K562 (cell line): Measurements from ENCODE around the gene ARMC7. TPM values are rescaled to one million over a fixed set of nuclear protein-coding genes. Genes with fewer than 3 reads are reported as not detected.

Experiments
- ATAC-seq: fragments of 200-7000 bp; cut with Tn5 transposase; 3 replicates; pipeline ENCODE4 v1.9.1; 2020; ENCODE audit warnings: moderate library complexity
- BruUV-seq: library from RNA; stranded (reverse); fragments of 400-500 nt; replicated peaks from 2 replicates; lab custom pipeline; 2021; lab: Mats Ljungman, UMichigan
- CTCF ChIA-PET: fragments of 300-600 bp; formaldehyde crosslinking; extraction: SDS; loops from one replicate; lab custom pipeline; 2021; ENCODE audit warnings: low intra/inter-chr PET ratio; lab: Yijun Ruan, JAX
- POLR2A ChIA-PET: fragments of 300-600, 350-650 bp; sonication (Branson Sonifier 250); formaldehyde crosslinking; extraction: SDS; loops from one replicate; lab custom pipeline; 2021; ENCODE audit warnings: antibody characterized with exemption, inconsistent platforms; lab: Yijun Ruan, JAX
- DNase-seq, 4 experiments: peaks; one replicate each; pipeline versions ENCODE4 v3.0.0 to v3.0.0-alpha.2; 2011 to 2018; ENCODE audit warnings: low spot score in 3 of 4, mixed read lengths in 3 of 4; ENCODE audit errors: extremely low read depth in 1 of 4
- FAIRE-seq: peaks from 2 replicates; lab custom pipeline; 2011; peaks lifted over from hg19 to GRCh38; lab: Jason Lieb, UNC
- H2AFZ ChIP-seq: 2 replicates; pipeline ENCODE4 v1.6.0; 2011; ENCODE audit warnings: low read depth, low read length, control low read depth, inconsistent platforms
- H3K27ac ChIP-seq: fragments of 200-600 bp; 3 replicates; pipeline ENCODE4 v1.8.0; 2011; ENCODE audit warnings: low read depth, mild to moderate bottlenecking, control low read depth, inconsistent platforms, low read length, moderate library complexity, mixed read lengths; ENCODE audit errors: extremely low read depth
- H3K27me3 ChIP-seq, 2 experiments: fragments of 300-600 bp in 1 of 2; 2 replicates in 1 of 2; 3 replicates in 1 of 2; pipeline versions ENCODE4 v1.6.0 to v1.8.0; 2011; ENCODE audit warnings: inconsistent platforms in 2 of 2, low read length in 2 of 2, mild to moderate bottlenecking in 1 of 2, mixed read lengths in 1 of 2, moderate library complexity in 1 of 2; ENCODE audit not compliant: control insufficient read depth in 2 of 2, insufficient read depth in 2 of 2
- H3K36me3 ChIP-seq: fragments of 300-600 bp; 3 replicates; pipeline ENCODE4 v1.8.0; 2011; ENCODE audit warnings: mild to moderate bottlenecking, low read length, inconsistent platforms; ENCODE audit not compliant: control insufficient read depth, insufficient read depth
- H3K4me1 ChIP-seq, 2 experiments: fragments of 200-600 bp in 1 of 2; replicated peaks in 1 of 2; 2 replicates in 1 of 2; 3 replicates in 1 of 2; pipeline versions ENCODE4 v1.5.1 to v1.8.0; 2011; ENCODE audit warnings: inconsistent platforms in 2 of 2, low read length in 2 of 2, mild to moderate bottlenecking in 1 of 2, mixed read lengths in 1 of 2, moderate library complexity in 1 of 2; ENCODE audit not compliant: control insufficient read depth in 2 of 2, insufficient read depth in 2 of 2
- H3K4me2 ChIP-seq: 2 replicates; pipeline ENCODE4 v1.6.1; 2011; ENCODE audit warnings: low read length, control low read depth, inconsistent platforms, mixed read lengths; ENCODE audit not compliant: insufficient read depth
- H3K4me3 ChIP-seq: fragments of 200-600 bp; sonication (generic), shearing (Covaris generic); 2 replicates; pipeline ENCODE4 v1.5.1; 2016; ENCODE audit warnings: control low read depth, inconsistent platforms
- H3K79me2 ChIP-seq: fragments of 200-600 bp; 3 replicates; pipeline ENCODE4 v1.8.0; 2011; ENCODE audit warnings: low read length, inconsistent platforms; ENCODE audit not compliant: control insufficient read depth, insufficient read depth
- H3K9ac ChIP-seq, 2 experiments: 2 replicates each; pipeline versions ENCODE4 v1.6.0 to v1.6.1; 2011; ENCODE audit warnings: low read depth in 2 of 2, low read length in 2 of 2, control low read depth in 1 of 2, inconsistent platforms in 1 of 2, mild to moderate bottlenecking in 1 of 2, mixed read lengths in 1 of 2; ENCODE audit not compliant: insufficient read depth in 1 of 2
- H3K9me1 ChIP-seq: one replicate; pipeline ENCODE4 v1.6.0; 2011; ENCODE audit warnings: inconsistent platforms, mild to moderate bottlenecking, low read length, moderate library complexity; ENCODE audit not compliant: control insufficient read depth, insufficient read depth
- H3K9me3 ChIP-seq: replicated peaks from 2 replicates; pipeline ENCODE4 v1.5.1; 2011; ENCODE audit warnings: low read depth, low read length, inconsistent platforms; ENCODE audit not compliant: control insufficient read depth, insufficient read depth
- H4K20me1 ChIP-seq: replicated peaks from 2 replicates; pipeline ENCODE4 v1.6.1; 2011; ENCODE audit warnings: low read length, inconsistent platforms, mixed read lengths; ENCODE audit not compliant: control insufficient read depth, insufficient read depth
- C11orf30 ChIP-seq: fragments of 450-650 bp; IDR thresholded peaks from 2 replicates; pipeline ENCODE4 v1.6.1; 2016; ENCODE audit warnings: low read depth, mild to moderate bottlenecking
- CTCF ChIP-seq, 3 experiments: IDR thresholded peaks in 2 of 3; conservative IDR thresholded peaks in 1 of 3; 2 replicates each; pipeline ENCODE4 v1.5.1; 2011 to 2012; ENCODE audit warnings: low read length in 3 of 3, mild to moderate bottlenecking in 3 of 3, control low read depth in 2 of 3, improper control_type of control experiment in 1 of 3, inconsistent platforms in 1 of 3, low read depth in 1 of 3, mixed read lengths in 1 of 3, moderate library complexity in 1 of 3; ENCODE audit not compliant: insufficient read depth in 2 of 3
- MAFF ChIP-seq: IDR thresholded peaks from 2 replicates; pipeline ENCODE4 v1.6.1; 2012; ENCODE audit warnings: low read length, improper control_type of control experiment
- MCM2 ChIP-seq: fragments of 450-650 bp; IDR thresholded peaks from 2 replicates; pipeline ENCODE4 v1.6.1; 2017; ENCODE audit warnings: low read depth, mild to moderate bottlenecking
- MEIS2 ChIP-seq: fragments of 450-650 bp; IDR thresholded peaks from 2 replicates; pipeline ENCODE4 v1.6.1; 2014; ENCODE audit warnings: mild to moderate bottlenecking; ENCODE audit not compliant: partially characterized antibody
- NFE2L1 ChIP-seq: fragments of 450-650 bp; IDR thresholded peaks from 2 replicates; pipeline ENCODE4 v1.6.1; 2016; ENCODE audit warnings: missing genetic modification characterization, low read depth, mild to moderate bottlenecking, missing compliant biosample characterization, moderate library complexity, borderline replicate concordance
- RAD21 ChIP-seq, 2 experiments: fragments of 250-450 bp in 1 of 2; fragments of 450-650 bp in 1 of 2; sonication (Bioruptor Pico) in 1 of 2; formaldehyde crosslinking in 1 of 2; IDR thresholded peaks in 1 of 2; conservative IDR thresholded peaks in 1 of 2; 2 replicates each; pipeline versions ENCODE4 v1.4.0 to v1.8.0; 2020 to 2022; ENCODE audit warnings: mild to moderate bottlenecking in 2 of 2, moderate library complexity in 1 of 2
- WGBS: fragments of 100-300 bp; shearing (Covaris generic); methylation state at CpG from one replicate; pipeline ENCODE4 v1.1.6; 2016; ENCODE audit warnings: low coverage, mixed read lengths; ENCODE audit not compliant: insufficient coverage; ENCODE audit errors: missing lambda C conversion rate; 5-methylcytosine and 5-hydroxymethylcytosine counted together
- in situ Hi-C: fragments of 300-500 bp; cut with MboI; formaldehyde crosslinking; loops from 4 replicates; pipeline ENCODE4 v1.15.0; 2018; ENCODE audit warnings: inconsistent platforms, mixed read lengths
- intact Hi-C: fragments of 100-400 bp; cut with micrococcal nuclease; formaldehyde crosslinking; loops from 2 replicates; pipeline ENCODE4 v1.14.2; 2022
- polyA plus RNA-seq, 8 experiments: library from polyadenylated mRNA; depleted of rRNA in 4 of 8; stranded (reverse) in 5 of 8; unstranded in 3 of 8; fragments of >200 nt; fragmentation: Nextera tagmentation in 2 of 8; fragmentation: Illumina TruSeq in 1 of 8; extraction: Ambion mirVana in 2 of 8; extraction: Trizol in 1 of 8; gene quantifications; 2 replicates each; pipeline versions ENCODE4 v1.2.1 to v1.2.3, GENCODE V29; 2011 to 2014; ENCODE audit warnings: inconsistent platforms in 1 of 8, missing spikeins in 1 of 8
- total RNA-seq, 7 experiments: library from RNA; depleted of rRNA in 6 of 7; stranded (reverse); fragments of >200 nt in 6 of 7; fragmentation: Illumina TruSeq in 2 of 7; extraction: Trizol in 2 of 7; gene quantifications; 2 replicates each; pipeline versions ENCODE4 v1.2.1 to v1.2.3, GENCODE V29; 2011 to 2021; ENCODE audit warnings: low replicate concordance in 1 of 7
- TF ChIP-seq, protein P1 (sequence below): fragments of 450-650 bp; IDR thresholded peaks from 2 replicates; pipeline ENCODE4 v1.6.1; 2018; ENCODE audit not compliant: partially characterized antibody

ARMC7 gene
- total and polyA plus RNA-seq, 9 of the 15 experiments (the other 6 are each of a cell fraction or from before 2014, with no cell fraction given) = 1.4 to 15.2 (median 5.9) TPM

DNA sequence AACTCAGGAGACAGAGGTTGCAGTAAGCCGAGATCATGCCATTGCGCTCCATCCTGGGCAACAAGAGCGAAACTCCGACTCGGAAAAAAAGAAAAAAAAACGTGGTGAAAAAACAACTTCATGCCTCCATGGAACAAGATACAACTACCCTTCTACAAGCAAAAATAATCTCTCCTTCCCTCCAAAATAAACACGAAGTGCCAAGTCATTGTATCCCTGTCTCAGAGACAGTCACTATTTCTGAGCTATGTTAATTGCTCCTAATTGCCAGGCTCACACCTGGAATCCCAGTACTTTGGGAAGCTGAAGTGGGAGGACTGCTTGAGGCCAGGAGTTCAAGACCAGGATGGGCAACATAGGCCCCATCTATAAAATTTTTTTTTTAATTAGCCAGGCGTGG lies 41.0 kb upstream of the ARMC7 start (continued):
- TF ChIP-seq, protein P1, sequence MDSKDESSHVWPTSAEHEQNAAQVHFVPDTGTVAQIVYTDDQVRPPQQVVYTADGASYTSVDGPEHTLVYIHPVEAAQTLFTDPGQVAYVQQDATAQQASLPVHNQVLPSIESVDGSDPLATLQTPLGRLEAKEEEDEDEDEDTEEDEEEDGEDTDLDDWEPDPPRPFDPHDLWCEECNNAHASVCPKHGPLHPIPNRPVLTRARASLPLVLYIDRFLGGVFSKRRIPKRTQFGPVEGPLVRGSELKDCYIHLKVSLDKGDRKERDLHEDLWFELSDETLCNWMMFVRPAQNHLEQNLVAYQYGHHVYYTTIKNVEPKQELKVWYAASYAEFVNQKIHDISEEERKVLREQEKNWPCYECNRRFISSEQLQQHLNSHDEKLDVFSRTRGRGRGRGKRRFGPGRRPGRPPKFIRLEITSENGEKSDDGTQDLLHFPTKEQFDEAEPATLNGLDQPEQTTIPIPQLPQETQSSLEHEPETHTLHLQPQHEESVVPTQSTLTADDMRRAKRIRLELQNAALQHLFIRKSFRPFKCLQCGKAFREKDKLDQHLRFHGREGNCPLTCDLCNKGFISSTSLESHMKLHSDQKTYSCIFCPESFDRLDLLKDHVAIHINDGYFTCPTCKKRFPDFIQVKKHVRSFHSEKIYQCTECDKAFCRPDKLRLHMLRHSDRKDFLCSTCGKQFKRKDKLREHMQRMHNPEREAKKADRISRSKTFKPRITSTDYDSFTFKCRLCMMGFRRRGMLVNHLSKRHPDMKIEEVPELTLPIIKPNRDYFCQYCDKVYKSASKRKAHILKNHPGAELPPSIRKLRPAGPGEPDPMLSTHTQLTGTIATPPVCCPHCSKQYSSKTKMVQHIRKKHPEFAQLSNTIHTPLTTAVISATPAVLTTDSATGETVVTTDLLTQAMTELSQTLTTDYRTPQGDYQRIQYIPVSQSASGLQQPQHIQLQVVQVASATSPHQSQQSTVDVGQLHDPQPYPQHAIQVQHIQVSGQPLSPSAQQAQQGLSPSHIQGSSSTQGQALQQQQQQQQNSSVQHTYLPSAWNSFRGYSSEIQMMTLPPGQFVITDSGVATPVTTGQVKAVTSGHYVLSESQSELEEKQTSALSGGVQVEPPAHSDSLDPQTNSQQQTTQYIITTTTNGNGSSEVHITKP = peak; percentile 17
- TF ChIP-seq NFE2L1 (tag) = peak; percentile 38; the same call in 1 of the 2 replicates
- no peak for TF ChIP-seq MCM2
- TF ChIP-seq C11orf30 = peak; percentile 63
- peak; percentile 55 for TF ChIP-seq MAFF

DNA sequence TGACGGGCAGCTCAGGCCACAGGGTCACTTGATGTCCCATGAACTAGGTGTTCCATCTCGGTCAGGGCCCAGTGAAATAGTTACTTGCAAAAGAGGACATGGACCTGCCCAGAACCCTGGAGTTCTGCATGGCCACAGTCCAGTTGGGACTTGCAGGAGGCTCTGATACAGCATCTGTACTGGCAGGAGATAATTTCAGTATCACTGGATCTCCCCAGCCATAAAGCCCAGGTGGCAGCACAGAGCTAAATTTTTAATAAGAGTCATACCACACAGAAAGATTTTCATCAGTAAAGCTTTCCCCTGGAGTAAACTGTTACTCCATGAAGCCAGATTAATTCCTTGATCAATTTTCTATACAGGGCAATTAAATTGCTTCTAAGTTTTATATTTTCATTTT lies 40.0 kb upstream of the ARMC7 start:
- DNase-seq = no peak
- CTCF ChIA-PET = interaction anchor here (0.7 to 1.1 kb wide), 2 partner anchors 46 to 62 kb away, joined by 3 to 4 read pairs; partner anchors contain the start of gene NT5C
- 91% methylated on average over 2 of the region's 2 CpGs for WGBS
- TF ChIP-seq MEIS2 = no peak
- peak in 2 of 3 experiments; percentile 21 to 36; a peak in 2 of 6 replicates for TF ChIP-seq CTCF (IDR thresholded peaks at IDR 0.05 in 2 of 3, conservative IDR thresholded peaks at IDR 0.05 in 1 of 3; ENCODE audit: insufficient read depth in 2 of 3, low read depth in 1 of 3, low read length in 3 of 3)
- peak; percentile 51 to 56 for TF ChIP-seq RAD21 (CRISPR knock-in tag; conservative IDR thresholded peaks at IDR 0.05 in 1 of 2, IDR thresholded peaks at IDR 0.05 in 1 of 2)

More for the DNA sequence above, 40.0 kb upstream of the ARMC7 start:
- Histone ChIP-seq H3K4me3 (no peak overlapping the region), H3K79me2 (no peaks in the 10 kb centered on the region), H3K9me1 (no peaks in the 10 kb centered on the region), H2AFZ (no peak overlapping the region), H3K27ac (no peak overlapping the region), H3K9ac (no peak overlapping the region), H4K20me1 (no peaks in the 10 kb centered on the region), H3K27me3 (no peaks in the 10 kb centered on the region), H3K9me3 (no peaks in the 10 kb centered on the region), H3K4me2 (no peak overlapping the region), H3K4me1 (peaks cover 30 to 31% of the 10 kb centered on the region in 2 experiments), H3K36me3 (peaks cover 6% of the 10 kb centered on the region; the same call in 2 of the 3 replicates)
- intact Hi-C loops (loop anchor here (5.0 kb wide), 1 partner anchor 38 kb away; the partner anchor contains the start of gene ARMC7), in situ Hi-C loops (no loop called here)
- BruUV-seq = no TSS peak
- ATAC-seq (no peak), FAIRE-seq (no peak)
- POLR2A ChIA-PET = interaction anchor here (0.6 to 1.6 kb wide), 5 partner anchors 9 to 136 kb away, joined by 3 to 4 read pairs (median 3); partner anchors contain the start of gene NUP85
